Keratinocyte (primary cell): ENCODE results near the gene PCDHB9. TPM values are rescaled to one million over a fixed set of nuclear protein-coding genes. Genes with fewer than 3 reads are reported as not detected.
"Not testable (repeated sequence)": the region's sequence is repeated elsewhere in the genome, so short reads cannot be mapped to it uniquely, and the experiment has no call there.

Experiments
- DNase-seq: peaks from one replicate; pipeline ENCODE4 v3.0.0-alpha.2; 2011; ENCODE audit warnings: low read depth, missing footprints, low spot score
- FAIRE-seq: peaks from 2 replicates; lab custom pipeline; 2011; peaks lifted over from hg19 to GRCh38; lab: Jason Lieb, UNC
- H2AFZ ChIP-seq: 2 replicates; pipeline ENCODE4 v1.6.0; 2012; ENCODE audit warnings: low read length, control low read depth, inconsistent platforms; ENCODE audit not compliant: control insufficient read depth
- H3K27ac ChIP-seq: 2 replicates; pipeline ENCODE4 v1.5.1; 2011; ENCODE audit warnings: low read length; ENCODE audit not compliant: control insufficient read depth, insufficient read depth
- H3K27me3 ChIP-seq: 3 replicates; pipeline ENCODE4 v1.6.0; 2011; ENCODE audit warnings: low read length; ENCODE audit not compliant: control insufficient read depth, insufficient read depth; ENCODE audit errors: extremely low read depth
- H3K36me3 ChIP-seq, 2 experiments: 2 replicates in 1 of 2; 3 replicates in 1 of 2; pipeline ENCODE4 v1.5.1; 2011; ENCODE audit warnings: low read length in 2 of 2, mild to moderate bottlenecking in 1 of 2; ENCODE audit not compliant: control insufficient read depth in 2 of 2, insufficient read depth in 2 of 2; ENCODE audit errors: extremely low read depth in 1 of 2
- H3K4me1 ChIP-seq: 3 replicates; pipeline ENCODE4 v1.5.1; 2011; ENCODE audit warnings: low read length; ENCODE audit not compliant: control insufficient read depth, insufficient read depth; ENCODE audit errors: extremely low read depth
- H3K4me2 ChIP-seq: 3 replicates; pipeline ENCODE4 v1.6.0; 2011; ENCODE audit warnings: low read depth, low read length; ENCODE audit not compliant: control insufficient read depth, insufficient read depth; ENCODE audit errors: extremely low read depth
- H3K4me3 ChIP-seq, 3 experiments: fragments of 200-600 bp in 1 of 3; sonication (generic) in 1 of 3; 2 replicates in 2 of 3; 3 replicates in 1 of 3; pipeline ENCODE4 v1.5.1; 2011 to 2016; ENCODE audit warnings: low read length in 3 of 3, mild to moderate bottlenecking in 3 of 3, control low read depth in 2 of 3, inconsistent platforms in 1 of 3, low read depth in 1 of 3, mixed read lengths in 1 of 3, mixed run types in 1 of 3, moderate library complexity in 1 of 3; ENCODE audit not compliant: control insufficient read depth in 2 of 3, insufficient read depth in 2 of 3; ENCODE audit errors: extremely low read depth in 1 of 3
- H3K79me2 ChIP-seq: 2 replicates; pipeline ENCODE4 v1.6.0; 2012; ENCODE audit warnings: low read length; ENCODE audit not compliant: control insufficient read depth, insufficient read depth
- H3K9ac ChIP-seq: 3 replicates; pipeline ENCODE4 v1.6.0; 2011; ENCODE audit warnings: low read length; ENCODE audit not compliant: control insufficient read depth, insufficient read depth; ENCODE audit errors: extremely low read depth
- H3K9me1 ChIP-seq: 3 replicates; pipeline ENCODE4 v1.6.0; 2011; ENCODE audit warnings: low read length; ENCODE audit not compliant: control insufficient read depth, insufficient read depth; ENCODE audit errors: extremely low read depth
- H3K9me3 ChIP-seq: 2 replicates; pipeline ENCODE4 v1.5.1; 2012; ENCODE audit warnings: low read depth, low read length; ENCODE audit not compliant: control insufficient read depth
- H4K20me1 ChIP-seq: 3 replicates; pipeline ENCODE4 v1.6.0; 2011; ENCODE audit warnings: low read length; ENCODE audit not compliant: control insufficient read depth, insufficient read depth; ENCODE audit errors: extremely low read depth
- CTCF ChIP-seq, 3 experiments: IDR thresholded peaks in 1 of 3; conservative IDR thresholded peaks in 1 of 3; optimal IDR thresholded peaks in 1 of 3; 2 replicates in 2 of 3; 3 replicates in 1 of 3; pipeline versions ENCODE3 to v1.5.1; 2011; ENCODE audit warnings: low read length in 3 of 3, mild to moderate bottlenecking in 3 of 3, moderate library complexity in 2 of 3, control low read depth in 1 of 3, inconsistent platforms in 1 of 3; ENCODE audit not compliant: insufficient read depth in 2 of 3; ENCODE audit errors: extremely low read depth in 1 of 3
- EZH2 ChIP-seq: IDR thresholded peaks from one replicate; pipeline ENCODE4 v1.6.1; 2012; ENCODE audit warnings: inconsistent platforms, mild to moderate bottlenecking, low read length, moderate library complexity
- dilution Hi-C: fragments of 300-500 bp; cut with MboI; formaldehyde crosslinking; loops from one replicate; pipeline ENCODE4 v1.7.0; 2020; ENCODE audit warnings: low sequenced_read_pairs; ENCODE audit not compliant: extremely low pct_ligation_motif_present
- polyA plus RNA-seq, 5 experiments: library from polyadenylated mRNA; depleted of rRNA in 3 of 5; stranded (reverse) in 3 of 5; stranded (forward) in 1 of 5; unstranded in 1 of 5; fragments of >200 nt; gene quantifications; 1 replicate in 1 of 5; 2 replicates in 3 of 5; 3 replicates in 1 of 5; pipeline versions ENCODE4 v1.2.1 to v1.2.3, GENCODE V29; 2011 to 2012; ENCODE audit warnings: missing spikeins in 2 of 5, low read depth in 1 of 5, low replicate concordance in 1 of 5

The PCDHB9 gene
- polyA plus RNA-seq, 1 donor (not counting 4 experiments of a cell fraction or from before 2014, with no cell fraction given) = not detected

DNA sequence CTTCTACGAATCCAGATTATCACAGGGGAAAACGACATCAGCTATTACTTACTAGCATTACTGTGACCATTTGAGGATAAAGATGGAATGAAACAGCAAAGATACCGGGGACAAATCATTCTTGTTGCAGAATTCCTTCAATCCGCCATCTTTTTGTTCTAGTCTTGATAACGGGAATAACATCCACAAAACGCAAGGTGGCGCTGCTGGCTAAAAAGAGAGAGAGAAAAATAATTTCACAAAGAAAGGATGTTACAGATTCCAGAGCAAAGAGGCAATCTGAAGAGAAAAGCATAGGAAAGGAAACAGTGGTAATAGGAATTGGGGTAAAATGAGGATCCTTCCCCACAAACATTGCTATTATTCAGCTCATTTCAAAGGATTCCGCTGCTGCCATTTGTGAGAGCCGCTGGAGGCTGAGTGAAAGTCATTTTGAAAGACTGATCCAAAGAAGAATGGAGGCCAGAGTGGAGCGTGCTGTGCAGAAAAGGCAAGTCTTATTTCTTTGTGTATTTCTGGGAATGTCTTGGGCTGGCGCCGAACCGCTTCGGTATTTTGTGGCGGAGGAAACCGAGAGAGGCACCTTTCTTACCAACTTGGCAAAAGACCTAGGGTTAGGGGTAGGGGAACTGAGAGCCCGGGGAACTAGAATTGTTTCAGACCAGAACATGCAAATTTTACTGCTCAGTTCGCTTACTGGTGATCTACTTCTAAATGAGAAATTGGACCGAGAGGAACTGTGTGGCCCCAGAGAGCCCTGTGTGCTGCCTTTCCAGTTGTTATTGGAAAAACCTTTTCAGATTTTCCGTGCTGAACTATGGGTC lies 14.4 kb upstream of the PCDHB9 start, which contains the start of gene PCDHB7:
Gene PCDHB7 (plus strand): TSS at position 264 of the 824 bp plus-strand sequence. CDS start 192 bp downstream, at position 456.
- FAIRE-seq (no peak), DNase-seq (no peak)
- Histone ChIP-seq H2AFZ (no peak within 1 kb of the TSS), H3K4me1 (no peaks in the 10 kb centered on the region), H3K4me2 (no peak within 1 kb of the TSS), H3K79me2 (no peaks in the 10 kb centered on the region), H3K27ac (no peak within 1 kb of the TSS), H3K36me3 (no peaks in the 10 kb centered on the region), H3K9me1 (no peaks in the 10 kb centered on the region), H3K4me3 (no peak within 1 kb of the TSS), H3K27me3 (no peaks in the 10 kb centered on the region), H3K9ac (no peak within 1 kb of the TSS), H3K9me3 (peaks cover 4% of the 10 kb centered on the region), H4K20me1 (no peaks in the 10 kb centered on the region)
- dilution Hi-C loops = no loop called here
- peak in 1 of 3 experiments; percentile 21 for TF ChIP-seq CTCF (optimal IDR thresholded peaks at IDR 0.05 in 1 of 3, IDR thresholded peaks at IDR 0.05 in 1 of 3, conservative IDR thresholded peaks at IDR 0.05 in 1 of 3; ENCODE audit: extremely low read depth in 1 of 3, insufficient read depth in 2 of 3, low read length in 3 of 3)
- TF ChIP-seq EZH2 = no peak

GRCh38 chr5:141174291-141175104 lies 12.5 kb upstream of the PCDHB9 start:
- H3K36me3 ChIP-seq, H2AFZ ChIP-seq, H3K9ac ChIP-seq, dilution Hi-C loops, H3K4me1 ChIP-seq, H3K4me3 ChIP-seq, H3K27me3 ChIP-seq, H3K9me1 ChIP-seq, H3K9me3 ChIP-seq, H3K27ac ChIP-seq, DNase-seq, H3K4me2 ChIP-seq, FAIRE-seq, H4K20me1 ChIP-seq, H3K79me2 ChIP-seq: not testable (repeated sequence)
